ENCODE measurements around the gene BTLA. TPM values are rescaled to one million over a fixed set of nuclear protein-coding genes. Genes with fewer than 3 reads are reported as not detected.
"Not testable (repeated sequence)": the region's sequence is repeated elsewhere in the genome, so short reads cannot be mapped to it uniquely, and the experiment has no call there.

The BTLA gene
- total RNA-seq, 1 experiment from 2014 or later = not detected

DNA sequence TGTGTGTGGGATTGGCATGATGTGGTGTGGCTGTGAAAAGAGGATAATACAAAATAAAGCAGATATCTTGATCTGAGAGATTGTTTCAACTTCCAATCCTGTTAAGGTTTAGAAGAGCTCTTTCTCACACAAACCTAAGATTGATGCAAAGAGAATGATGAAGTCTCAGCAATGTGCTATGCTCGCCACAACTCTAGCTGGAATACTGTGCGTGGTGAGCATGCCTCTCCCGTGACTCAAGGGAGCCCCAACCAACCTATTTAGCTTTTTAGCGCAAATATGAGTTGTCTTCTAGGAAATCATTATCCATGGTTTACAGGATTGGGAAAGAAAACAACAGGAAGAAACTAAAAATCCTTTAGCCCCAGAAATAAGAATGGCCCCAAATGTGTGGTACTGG is 28.5 kb downstream of the BTLA start:
- Histone ChIP-seq H3K9me2 (replicated peaks; ENCODE audit: insufficient read depth, low read length) (no peaks in the 10 kb centered on the region), H3K36me3 (ENCODE audit: insufficient read depth, low read length) (no peaks in the 10 kb centered on the region), H3K9me3 (ENCODE audit: low read length) (no peaks in the 10 kb centered on the region), H3K4me2 (ENCODE audit: low read depth, low read length, poor library complexity, severe bottlenecking) (no peak overlapping the region), H3K79me2 (ENCODE audit: low read length) (no peaks in the 10 kb centered on the region), H3K4me3 (ENCODE audit: low read length) (no peak overlapping the region), H3K9ac (ENCODE audit: low read length) (no peak overlapping the region), H3K27me3 (ENCODE audit: low read length) (no peaks in the 10 kb centered on the region), H3K4me1 (ENCODE audit: low read length) (no peaks in the 10 kb centered on the region), H2AFZ (ENCODE audit: low read length) (no peak overlapping the region), H3K27ac (ENCODE audit: low read length) (no peak overlapping the region), H4K20me1 (ENCODE audit: insufficient read depth, low read depth, low read length) (no peaks in the 10 kb centered on the region)
- no peak for DNase-seq

DNA sequence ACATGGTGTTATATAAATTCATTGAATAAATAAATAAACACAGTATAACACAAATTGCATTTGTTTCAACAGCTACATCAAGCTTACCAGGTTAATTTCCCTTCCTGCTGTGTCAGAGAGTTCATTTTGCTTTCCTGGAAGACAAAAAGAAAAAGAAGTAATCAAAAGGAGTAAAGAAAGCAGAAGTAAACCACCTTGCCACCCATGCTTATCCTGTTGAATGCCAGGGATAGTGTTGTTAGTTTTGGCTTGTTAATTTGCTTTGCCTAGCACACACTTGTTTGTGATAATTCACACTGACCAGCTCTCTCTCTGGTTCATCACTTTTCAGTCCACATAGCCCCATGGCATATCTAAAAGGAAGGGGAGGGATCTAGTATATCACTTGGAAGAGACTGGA is 29.6 kb downstream of the BTLA start:
- Histone ChIP-seq H3K4me1 (ENCODE audit: low read length) (no peaks in the 10 kb centered on the region), H2AFZ (ENCODE audit: low read length) (no peak overlapping the region), H3K79me2 (ENCODE audit: low read length) (no peaks in the 10 kb centered on the region), H3K27me3 (ENCODE audit: low read length) (no peaks in the 10 kb centered on the region), H4K20me1 (ENCODE audit: insufficient read depth, low read depth, low read length) (no peaks in the 10 kb centered on the region), H3K27ac (ENCODE audit: low read length) (no peak overlapping the region), H3K4me3 (ENCODE audit: low read length) (no peak overlapping the region), H3K9me2 (replicated peaks; ENCODE audit: insufficient read depth, low read length) (no peaks in the 10 kb centered on the region), H3K36me3 (ENCODE audit: insufficient read depth, low read length) (no peaks in the 10 kb centered on the region), H3K4me2 (ENCODE audit: low read depth, low read length, poor library complexity, severe bottlenecking) (no peak overlapping the region), H3K9ac (ENCODE audit: low read length) (no peak overlapping the region), H3K9me3 (ENCODE audit: low read length) (no peaks in the 10 kb centered on the region)
- DNase-seq = no peak

DNA sequence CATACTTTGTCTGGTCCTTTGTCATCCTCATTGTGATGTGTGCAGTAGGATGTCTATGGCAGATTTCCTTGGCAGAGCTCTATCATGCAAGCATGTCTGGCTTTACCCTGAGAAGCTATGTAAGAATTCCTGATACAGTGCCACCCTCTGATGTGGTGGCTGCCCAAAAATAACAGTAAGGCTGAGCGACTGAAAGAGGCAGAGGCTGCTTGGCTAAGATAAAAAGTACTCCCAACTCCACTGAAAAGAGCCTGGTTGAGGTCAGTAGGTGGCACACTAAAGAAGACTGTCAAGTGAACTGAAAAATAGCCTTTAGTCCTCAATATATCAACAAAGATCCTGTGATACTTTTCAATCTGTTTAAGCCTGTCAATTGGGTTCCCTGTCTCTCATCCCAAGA is 31.7 kb downstream of the BTLA start:
- Histone ChIP-seq H3K4me2 (ENCODE audit: low read depth, low read length, poor library complexity, severe bottlenecking) (no peak overlapping the region), H3K79me2 (ENCODE audit: low read length) (no peaks in the 10 kb centered on the region), H3K4me3 (ENCODE audit: low read length) (no peak overlapping the region), H4K20me1 (ENCODE audit: insufficient read depth, low read depth, low read length) (no peaks in the 10 kb centered on the region), H3K27ac (ENCODE audit: low read length) (no peak overlapping the region), H3K4me1 (ENCODE audit: low read length) (peaks cover 7% of the 10 kb centered on the region), H3K9ac (ENCODE audit: low read length) (no peak overlapping the region), H2AFZ (ENCODE audit: low read length) (no peak overlapping the region), H3K27me3 (ENCODE audit: low read length) (no peaks in the 10 kb centered on the region), H3K9me2 (replicated peaks; ENCODE audit: insufficient read depth, low read length) (no peaks in the 10 kb centered on the region), H3K9me3 (ENCODE audit: low read length) (no peaks in the 10 kb centered on the region), H3K36me3 (ENCODE audit: insufficient read depth, low read length) (no peaks in the 10 kb centered on the region)
- no peak for DNase-seq

DNA sequence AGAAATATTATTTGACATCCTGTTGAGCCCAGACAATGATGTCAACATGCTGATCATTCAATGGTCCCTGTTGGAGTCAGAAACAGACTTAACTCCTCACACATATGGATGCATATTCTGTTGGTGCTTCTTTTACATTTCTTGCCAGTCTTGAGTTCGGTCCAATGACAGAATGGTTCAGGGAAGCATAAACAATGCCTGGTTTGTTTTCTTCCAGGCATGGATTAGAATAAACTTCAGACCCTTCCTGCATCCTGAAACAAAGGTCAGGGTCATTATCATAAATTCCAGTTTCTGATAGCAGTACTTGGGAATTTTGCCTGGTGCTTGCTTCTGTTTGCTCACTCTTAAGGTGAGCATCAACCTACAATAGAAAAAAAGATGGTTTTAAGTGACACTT is 33.3 kb downstream of the BTLA start:
- H3K27me3 ChIP-seq (ENCODE audit: low read length) = no peaks in the 10 kb centered on the region
- no peaks in the 10 kb centered on the region for H3K36me3 ChIP-seq (ENCODE audit: insufficient read depth, low read length)
- H3K4me3 ChIP-seq (ENCODE audit: low read length) = no peak overlapping the region
- H3K4me2 ChIP-seq (ENCODE audit: low read depth, low read length, poor library complexity, severe bottlenecking) = no peak overlapping the region
- no peaks in the 10 kb centered on the region for H4K20me1 ChIP-seq (ENCODE audit: insufficient read depth, low read depth, low read length)
- H3K79me2 ChIP-seq (ENCODE audit: low read length) = no peaks in the 10 kb centered on the region
- H3K9me2 ChIP-seq (replicated peaks; ENCODE audit: insufficient read depth, low read length) = no peaks in the 10 kb centered on the region
- H3K9me3 ChIP-seq (ENCODE audit: low read length) = no peaks in the 10 kb centered on the region
- H3K27ac ChIP-seq (ENCODE audit: low read length) = no peak overlapping the region
- no peak for DNase-seq
- peaks cover 7% of the 10 kb centered on the region for H3K4me1 ChIP-seq (ENCODE audit: low read length)
- no peak overlapping the region for H2AFZ ChIP-seq (ENCODE audit: low read length)
- no peak overlapping the region for H3K9ac ChIP-seq (ENCODE audit: low read length)

DNA sequence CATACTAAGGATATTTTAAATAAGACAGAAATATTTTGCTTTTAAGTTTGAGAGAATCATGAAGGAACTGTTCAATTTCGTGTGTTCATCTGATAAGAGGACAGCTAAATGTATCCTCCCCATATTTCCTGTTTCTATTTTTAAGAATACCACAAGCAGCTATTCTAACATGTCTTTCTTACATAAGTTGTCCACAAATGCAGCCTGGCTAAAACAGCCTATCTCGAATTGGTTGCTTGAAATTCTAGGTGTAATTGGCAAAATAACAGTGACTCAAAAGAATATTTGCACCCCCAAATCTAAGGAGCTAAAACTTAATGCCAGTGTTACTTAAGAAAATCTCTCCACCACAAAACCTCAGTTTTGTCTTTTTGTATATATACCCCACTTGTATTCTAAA is 35.0 kb downstream of the BTLA start:
- H3K4me2 ChIP-seq (ENCODE audit: low read depth, low read length, poor library complexity, severe bottlenecking) = no peak overlapping the region
- no peak for DNase-seq
- no peaks in the 10 kb centered on the region for H3K36me3 ChIP-seq (ENCODE audit: insufficient read depth, low read length)
- no peak overlapping the region for H3K9ac ChIP-seq (ENCODE audit: low read length)
- H3K27ac ChIP-seq (ENCODE audit: low read length) = no peak overlapping the region
- H3K4me3 ChIP-seq (ENCODE audit: low read length) = no peak overlapping the region
- H4K20me1 ChIP-seq (ENCODE audit: insufficient read depth, low read depth, low read length) = no peaks in the 10 kb centered on the region
- peaks cover 7% of the 10 kb centered on the region for H3K4me1 ChIP-seq (ENCODE audit: low read length)
- no peak overlapping the region for H2AFZ ChIP-seq (ENCODE audit: low read length)
- H3K9me3 ChIP-seq (ENCODE audit: low read length) = no peaks in the 10 kb centered on the region
- no peaks in the 10 kb centered on the region for H3K27me3 ChIP-seq (ENCODE audit: low read length)
- no peaks in the 10 kb centered on the region for H3K79me2 ChIP-seq (ENCODE audit: low read length)
- H3K9me2 ChIP-seq (replicated peaks; ENCODE audit: insufficient read depth, low read length) = no peaks in the 10 kb centered on the region

DNA sequence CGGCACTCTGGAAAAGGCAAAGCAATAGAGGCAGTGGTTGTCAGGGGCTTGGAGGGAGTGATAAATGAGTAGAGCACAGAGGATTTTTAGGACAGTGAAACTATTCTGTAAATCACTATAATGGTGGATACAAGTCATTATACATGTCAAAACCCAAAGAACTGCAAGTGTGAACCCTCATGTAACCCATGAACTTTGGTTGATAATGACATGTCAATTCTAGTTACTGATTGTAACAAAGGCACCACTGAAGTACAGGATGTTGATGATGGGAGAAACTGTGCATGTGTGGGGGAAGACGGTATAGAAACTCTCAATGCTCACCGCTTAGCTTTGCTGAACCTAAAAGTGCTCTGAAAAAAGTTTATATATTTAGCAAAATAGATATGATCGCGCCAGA is 36.0 kb downstream of the BTLA start:
- H3K27me3 ChIP-seq (ENCODE audit: low read length) = no peaks in the 10 kb centered on the region
- no peaks in the 10 kb centered on the region for H3K9me3 ChIP-seq (ENCODE audit: low read length)
- DNase-seq = no peak
- no peaks in the 10 kb centered on the region for H4K20me1 ChIP-seq (ENCODE audit: insufficient read depth, low read depth, low read length)
- H3K9me2 ChIP-seq (replicated peaks; ENCODE audit: insufficient read depth, low read length) = no peaks in the 10 kb centered on the region
- H3K4me3 ChIP-seq (ENCODE audit: low read length) = no peak overlapping the region
- H3K27ac ChIP-seq (ENCODE audit: low read length) = no peak overlapping the region
- no peak overlapping the region for H2AFZ ChIP-seq (ENCODE audit: low read length)
- no peaks in the 10 kb centered on the region for H3K79me2 ChIP-seq (ENCODE audit: low read length)
- no peaks in the 10 kb centered on the region for H3K36me3 ChIP-seq (ENCODE audit: insufficient read depth, low read length)
- peaks cover 7% of the 10 kb centered on the region for H3K4me1 ChIP-seq (ENCODE audit: low read length)
- H3K4me2 ChIP-seq (ENCODE audit: low read depth, low read length, poor library complexity, severe bottlenecking) = no peak overlapping the region
- no peak overlapping the region for H3K9ac ChIP-seq (ENCODE audit: low read length)

DNA sequence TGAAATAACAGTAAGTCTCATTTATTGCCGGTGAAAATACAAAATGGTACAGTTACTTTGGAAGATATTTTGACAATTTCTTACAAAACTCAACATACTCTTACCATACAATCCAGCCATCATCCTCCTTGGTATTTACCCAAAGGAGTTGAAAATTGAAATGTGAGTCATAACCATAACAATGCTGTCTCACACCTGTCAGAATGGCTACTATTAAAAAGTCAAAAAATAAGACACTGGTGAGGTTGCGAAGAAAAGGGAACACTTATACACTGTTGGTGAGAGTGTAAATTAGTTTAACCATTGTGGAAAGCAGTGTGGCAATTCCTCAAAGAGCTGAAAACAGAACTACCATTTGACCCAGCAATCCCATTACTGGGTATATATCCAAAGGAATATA is 37.5 kb downstream of the BTLA start:
- H3K9me3 ChIP-seq (ENCODE audit: low read length); H3K36me3 ChIP-seq (ENCODE audit: insufficient read depth, low read length); H3K9ac ChIP-seq (ENCODE audit: low read length); H2AFZ ChIP-seq (ENCODE audit: low read length); H3K4me3 ChIP-seq (ENCODE audit: low read length); H3K4me1 ChIP-seq (ENCODE audit: low read length); DNase-seq; H3K27me3 ChIP-seq (ENCODE audit: low read length); H3K27ac ChIP-seq (ENCODE audit: low read length); H3K4me2 ChIP-seq (ENCODE audit: low read depth, low read length, poor library complexity, severe bottlenecking); H3K79me2 ChIP-seq (ENCODE audit: low read length); H3K9me2 ChIP-seq (replicated peaks; ENCODE audit: insufficient read depth, low read length); H4K20me1 ChIP-seq (ENCODE audit: insufficient read depth, low read depth, low read length): not testable (repeated sequence)

DNA sequence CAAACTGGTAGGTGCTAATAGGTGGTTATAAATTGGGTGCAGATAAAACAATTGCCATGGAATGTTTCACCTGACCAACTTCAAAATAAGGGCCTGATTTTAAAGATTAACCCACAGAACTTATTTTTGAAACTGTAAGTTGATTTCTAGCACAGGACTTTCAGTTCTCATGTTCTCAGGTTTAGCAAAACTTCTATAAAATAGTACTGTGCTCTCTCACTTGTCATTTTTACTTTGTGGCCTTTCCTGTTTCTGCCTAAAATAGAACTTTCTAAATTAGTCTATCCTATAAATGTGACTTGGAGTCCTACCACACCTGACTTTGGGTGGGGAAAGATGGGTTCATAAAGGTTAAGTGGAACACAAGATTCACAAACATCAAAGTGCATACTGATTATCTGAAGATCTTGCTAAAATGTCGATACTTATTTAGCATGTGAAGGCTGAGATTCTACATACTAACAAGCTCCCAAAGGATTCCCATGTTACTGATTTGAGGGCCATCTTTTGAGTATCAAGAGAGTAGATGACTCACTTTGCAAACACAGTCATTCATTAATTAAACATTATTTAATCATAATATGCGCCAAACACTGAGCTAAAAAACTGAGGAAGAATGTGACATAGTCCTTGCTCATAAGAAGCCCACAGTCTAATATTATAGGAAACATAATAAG is 38.6 kb downstream of the BTLA start:
- Histone ChIP-seq H3K27me3 (ENCODE audit: low read length) (no peaks in the 10 kb centered on the region), H3K9ac (ENCODE audit: low read length) (no peak overlapping the region), H3K36me3 (ENCODE audit: insufficient read depth, low read length) (no peaks in the 10 kb centered on the region), H3K27ac (ENCODE audit: low read length) (no peak overlapping the region), H3K9me2 (replicated peaks; ENCODE audit: insufficient read depth, low read length) (no peaks in the 10 kb centered on the region), H2AFZ (ENCODE audit: low read length) (no peak overlapping the region), H3K4me2 (ENCODE audit: low read depth, low read length, poor library complexity, severe bottlenecking) (no peak overlapping the region), H4K20me1 (ENCODE audit: insufficient read depth, low read depth, low read length) (no peaks in the 10 kb centered on the region), H3K79me2 (ENCODE audit: low read length) (no peaks in the 10 kb centered on the region), H3K9me3 (ENCODE audit: low read length) (no peaks in the 10 kb centered on the region), H3K4me3 (ENCODE audit: low read length) (no peak overlapping the region), H3K4me1 (ENCODE audit: low read length) (peaks cover 7% of the 10 kb centered on the region)
- no peak for DNase-seq

DNA sequence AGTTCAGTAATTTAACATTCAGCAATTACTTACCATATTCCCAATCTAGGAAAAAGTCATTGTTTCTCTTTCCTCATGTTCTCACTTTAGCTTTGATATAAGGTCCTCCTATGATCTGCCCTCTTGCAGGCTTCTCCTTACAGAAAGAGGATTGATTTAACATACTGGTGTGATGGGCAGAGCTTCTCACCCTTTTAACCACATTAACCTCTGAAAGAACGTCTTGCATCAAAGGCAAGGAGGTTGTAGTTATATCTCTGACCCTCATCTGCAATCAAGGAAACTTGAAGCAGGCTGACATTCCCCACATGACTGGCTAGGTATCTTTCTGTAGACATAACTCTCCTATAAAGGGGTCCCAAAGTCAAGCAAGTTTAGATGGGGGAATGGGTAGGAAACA is 39.5 kb downstream of the BTLA start:
- peaks cover 7% of the 10 kb centered on the region for H3K4me1 ChIP-seq (ENCODE audit: low read length)
- no peaks in the 10 kb centered on the region for H3K36me3 ChIP-seq (ENCODE audit: insufficient read depth, low read length)
- no peak overlapping the region for H3K9ac ChIP-seq (ENCODE audit: low read length)
- H3K79me2 ChIP-seq (ENCODE audit: low read length) = no peaks in the 10 kb centered on the region
- H2AFZ ChIP-seq (ENCODE audit: low read length) = no peak overlapping the region
- no peaks in the 10 kb centered on the region for H3K9me3 ChIP-seq (ENCODE audit: low read length)
- H3K27me3 ChIP-seq (ENCODE audit: low read length) = no peaks in the 10 kb centered on the region
- no peaks in the 10 kb centered on the region for H3K9me2 ChIP-seq (replicated peaks; ENCODE audit: insufficient read depth, low read length)
- H3K4me2 ChIP-seq (ENCODE audit: low read depth, low read length, poor library complexity, severe bottlenecking) = no peak overlapping the region
- DNase-seq = no peak
- no peaks in the 10 kb centered on the region for H4K20me1 ChIP-seq (ENCODE audit: insufficient read depth, low read depth, low read length)
- no peak overlapping the region for H3K4me3 ChIP-seq (ENCODE audit: low read length)
- no peak overlapping the region for H3K27ac ChIP-seq (ENCODE audit: low read length)
